GM19372 (cell line): ENCODE measurements around the gene FAM171A2.
"Not testable (repeated sequence)": the region's sequence is repeated elsewhere in the genome, so short reads cannot be mapped to it uniquely, and the experiment has no call there.

Source experiments
- ATAC-seq: cut with Tn5 transposase; IDR thresholded peaks from one replicate; pipeline ENCODE4 v1.9.1; 2021; ENCODE audit warnings: mild to moderate bottlenecking, low read depth, moderate library complexity; ENCODE audit not compliant: unreplicated experiment

FAM171A2 gene

GRCh38 chr17:44363613-44364159 is at the start of gene FAM171A2:
TSS of gene FAM171A2 (minus strand) at chr17:44363853. CDS start at chr17:44363714, 139 bp downstream.
- no peak for ATAC-seq

- no peak for ATAC-seq
Measured at GRCh38 chr17:44409309-44410028, 45.8 kb upstream of the FAM171A2 start.

GRCh38 chr17:44408786-44409185 is 45.1 kb upstream of the FAM171A2 start:
- no peak for ATAC-seq

GRCh38 chr17:44402564-44403172 is 39.0 kb upstream of the FAM171A2 start:
- ATAC-seq = no peak

GRCh38 chr17:44400226-44400847 is 36.7 kb upstream of the FAM171A2 start:
- ATAC-seq = no peak

GRCh38 chr17:44398692-44399691 is 35.3 kb upstream of the FAM171A2 start:
- ATAC-seq = no peak

GRCh38 chr17:44397479-44398440 is 34.1 kb upstream of the FAM171A2 start:
- ATAC-seq = no peak

GRCh38 chr17:44396946-44397345 is 33.3 kb upstream of the FAM171A2 start:
- no peak for ATAC-seq

GRCh38 chr17:44394833-44395232 is 31.2 kb upstream of the FAM171A2 start:
- no peak for ATAC-seq

GRCh38 chr17:44394112-44394511 is 30.5 kb upstream of the FAM171A2 start:
- ATAC-seq = not testable (repeated sequence)

- no peak for ATAC-seq
Measured at GRCh38 chr17:44390250-44390870, 26.7 kb upstream of the FAM171A2 start.

- ATAC-seq = no peak
Measured at GRCh38 chr17:44389723-44390202, 26.1 kb upstream of the FAM171A2 start.

GRCh38 chr17:44389281-44389680 is 25.6 kb upstream of the FAM171A2 start, which contains the start of gene ITGA2B:
TSS of gene ITGA2B (minus strand) at chr17:44389649. CDS start at chr17:44389473, 176 bp downstream.
- ATAC-seq = no peak

- no peak for ATAC-seq
Measured at GRCh38 chr17:44387804-44388203, 24.2 kb upstream of the FAM171A2 start.

- ATAC-seq = no peak
Measured at GRCh38 chr17:44386182-44386525, 22.5 kb upstream of the FAM171A2 start.

GRCh38 chr17:44385287-44386181 is 21.9 kb upstream of the FAM171A2 start:
- ATAC-seq = no peak

GRCh38 chr17:44384823-44385286 is 21.2 kb upstream of the FAM171A2 start:
- no peak for ATAC-seq
